ENCODE results near the gene AGO1.

DNA sequence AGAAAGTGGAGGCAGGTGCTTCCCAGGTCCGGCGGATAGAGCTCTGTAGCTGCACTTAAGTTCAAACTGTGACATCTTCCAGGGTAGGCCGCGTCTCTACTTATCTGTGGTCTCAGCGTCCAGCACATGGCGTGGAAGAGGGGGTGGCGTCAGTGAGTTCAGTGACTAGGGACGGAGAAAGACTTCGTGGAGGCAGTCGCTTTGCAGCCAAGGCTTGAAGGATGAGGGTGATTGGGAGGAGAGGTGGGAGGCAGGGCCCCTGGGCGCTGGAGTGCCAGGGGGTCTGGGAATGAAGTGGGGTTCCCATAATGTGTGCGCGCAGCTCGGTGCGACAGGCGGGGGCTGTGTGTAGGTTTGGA lies 444 bp upstream of the AGO1 start:
- no peak for TF ChIP-seq EZH2 (IDR thresholded peaks at IDR 0.05; ENCODE audit: borderline replicate concordance, insufficient read depth, low read depth, low read length, poor library complexity, severe bottlenecking)
- no peak for TF ChIP-seq CTCF (IDR thresholded peaks at IDR 0.05)
